SK-N-SH (cell line): ENCODE results near the gene ANKS1B. TPM values are rescaled to one million over a fixed set of nuclear protein-coding genes. Genes with fewer than 3 reads are reported as not detected.

Source experiments
- CTCF ChIA-PET: fragments of 300-600, 350-600 bp; formaldehyde crosslinking; extraction: SDS; loops from one replicate; lab custom pipeline; 2021; lab: Yijun Ruan, JAX
- POLR2A ChIA-PET: fragments of 350-600 bp; sonication (Branson Sonifier 250); formaldehyde crosslinking; extraction: SDS; loops from one replicate; lab custom pipeline; 2020; ENCODE audit warnings: antibody characterized with exemption, inconsistent platforms; lab: Yijun Ruan, JAX
- DNase-seq: peaks from one replicate; pipeline ENCODE4 v3.0.0; 2012
- H2AFZ ChIP-seq: fragments of 200-600 bp; sonication (generic); 2 replicates; pipeline ENCODE4 v1.8.1; 2016; ENCODE audit warnings: antibody characterized with exemption, mild to moderate bottlenecking, low read depth
- H3F3A ChIP-seq: fragments of 200-600 bp; sonication (generic); replicated peaks from 2 replicates; pipeline ENCODE3; 2016; ENCODE audit warnings: antibody characterized with exemption, mild to moderate bottlenecking; ENCODE audit not compliant: insufficient read depth
- H3K27ac ChIP-seq, 2 experiments: fragments of 200-500 bp in 1 of 2; fragments of 200-600 bp in 1 of 2; sonication (Bioruptor generic) in 1 of 2; sonication (generic), shearing (Covaris generic) in 1 of 2; 2 replicates each; pipeline versions ENCODE4 v1.5.1 to v1.6.1; 2014 to 2016; ENCODE audit warnings: low read depth in 2 of 2, inconsistent platforms in 1 of 2, low read length in 1 of 2, mild to moderate bottlenecking in 1 of 2, mixed read lengths in 1 of 2
- H3K27me3 ChIP-seq: fragments of 200-600 bp; sonication (generic), shearing (Covaris generic); 2 replicates; pipeline ENCODE4 v1.6.1; 2016; ENCODE audit warnings: mixed run types; ENCODE audit not compliant: insufficient read depth
- H3K36me3 ChIP-seq, 2 experiments: fragments of 200-500 bp in 1 of 2; fragments of 200-600 bp in 1 of 2; sonication (Bioruptor generic) in 1 of 2; sonication (generic) in 1 of 2; replicated peaks in 1 of 2; 2 replicates each; pipeline versions ENCODE3 to v1.5.1; 2014 to 2016; ENCODE audit warnings: low read length in 1 of 2, mild to moderate bottlenecking in 1 of 2; ENCODE audit not compliant: insufficient read depth in 2 of 2, control insufficient read depth in 1 of 2
- H3K4me1 ChIP-seq, 2 experiments: fragments of 200-500 bp in 1 of 2; fragments of 200-600 bp in 1 of 2; sonication (Bioruptor generic) in 1 of 2; sonication (generic), shearing (Covaris generic) in 1 of 2; 2 replicates each; pipeline versions ENCODE4 v1.5.1 to v1.6.1; 2014 to 2016; ENCODE audit warnings: low read depth in 1 of 2, low read length in 1 of 2, mixed run types in 1 of 2; ENCODE audit not compliant: insufficient read depth in 2 of 2, control insufficient read depth in 1 of 2
- H3K4me2 ChIP-seq: fragments of 200-600 bp; sonication (generic), shearing (Covaris generic); 2 replicates; pipeline ENCODE4 v1.6.1; 2017; ENCODE audit warnings: mixed run types
- H3K4me3 ChIP-seq, 2 experiments: fragments of 200-500 bp in 1 of 2; fragments of 200-600 bp in 1 of 2; sonication (Bioruptor generic) in 1 of 2; sonication (generic), shearing (Covaris generic) in 1 of 2; 2 replicates each; pipeline versions ENCODE4 v1.5.1 to v1.8.1; 2014 to 2016; ENCODE audit warnings: low read depth in 2 of 2, inconsistent platforms in 1 of 2, low read length in 1 of 2, mild to moderate bottlenecking in 1 of 2, mixed read lengths in 1 of 2, moderate library complexity in 1 of 2
- H3K79me2 ChIP-seq: fragments of 200-600 bp; sonication (generic); 2 replicates; pipeline ENCODE4 v1.8.1; 2017; ENCODE audit warnings: mild to moderate bottlenecking; ENCODE audit not compliant: insufficient read depth
- H3K9ac ChIP-seq: fragments of 200-600 bp; sonication (generic); 2 replicates; pipeline ENCODE4 v1.6.1; 2017; ENCODE audit warnings: mixed run types
- H3K9me2 ChIP-seq: fragments of 200-600 bp; sonication (generic); 2 replicates; pipeline ENCODE4 v1.6.1; 2017; ENCODE audit warnings: mixed run types
- H3K9me3 ChIP-seq: fragments of 200-600 bp; sonication (generic); 2 replicates; pipeline ENCODE4 v1.6.1; 2017; ENCODE audit warnings: mixed run types, mild to moderate bottlenecking, moderate library complexity
- H4K20me1 ChIP-seq: fragments of 200-600 bp; sonication (generic); 2 replicates; pipeline ENCODE4 v1.6.1; 2017; ENCODE audit warnings: mild to moderate bottlenecking, mixed run types; ENCODE audit not compliant: insufficient read depth
- ELF1 ChIP-seq: IDR thresholded peaks from 2 replicates; pipeline ENCODE4 v1.4.0; 2012
- EP300 ChIP-seq, 2 experiments: IDR thresholded peaks; 2 replicates each; pipeline versions ENCODE4 v1.4.0 to v1.6.1; 2012; ENCODE audit warnings: borderline replicate concordance in 1 of 2, low read depth in 1 of 2, low read length in 1 of 2
- FOSL2 ChIP-seq: IDR thresholded peaks from 2 replicates; pipeline ENCODE4 v1.4.0; 2012; ENCODE audit warnings: low read depth, mild to moderate bottlenecking, moderate library complexity, borderline replicate concordance
- FOXJ3 ChIP-seq: sonication (generic); formaldehyde crosslinking; IDR thresholded peaks from 2 replicates; pipeline ENCODE4 v1.5.1; 2020; ENCODE audit warnings: mild to moderate bottlenecking, missing genetic modification reagents
- GABPA ChIP-seq: IDR thresholded peaks from 2 replicates; pipeline ENCODE4 v1.4.0; 2012; ENCODE audit warnings: low read depth, mild to moderate bottlenecking
- GATA2 ChIP-seq: sonication (generic); formaldehyde crosslinking; IDR thresholded peaks from 2 replicates; pipeline ENCODE4 v1.5.0; 2020; ENCODE audit warnings: mild to moderate bottlenecking, missing genetic modification reagents
- IRF3 ChIP-seq: fragments of 150-350 bp; IDR thresholded peaks from 2 replicates; pipeline ENCODE4 v1.6.1; 2016; ENCODE audit warnings: mild to moderate bottlenecking, low read depth, low read length
- MEF2A ChIP-seq: IDR thresholded peaks from 2 replicates; pipeline ENCODE4 v1.4.0; 2012; ENCODE audit warnings: low read depth, borderline replicate concordance
- NFIC ChIP-seq: IDR thresholded peaks from 2 replicates; pipeline ENCODE4 v1.4.0; 2012; ENCODE audit warnings: borderline replicate concordance
- NRF1 ChIP-seq: IDR thresholded peaks from 2 replicates; pipeline ENCODE4 v1.6.1; 2012; ENCODE audit warnings: low read depth, mild to moderate bottlenecking, low read length
- POLR2AphosphoS5 ChIP-seq: IDR thresholded peaks from 2 replicates; pipeline ENCODE4 v1.6.1; 2012; ENCODE audit warnings: low read depth, low read length
- RAD21 ChIP-seq: IDR thresholded peaks from 2 replicates; pipeline ENCODE4 v1.6.1; 2012; ENCODE audit warnings: mild to moderate bottlenecking, low read length
- RCOR1 ChIP-seq: fragments of 150-350 bp; IDR thresholded peaks from 2 replicates; pipeline ENCODE4 v1.6.1; 2017; ENCODE audit warnings: antibody characterized with exemption, low read length
- REST ChIP-seq: IDR thresholded peaks from 2 replicates; pipeline ENCODE4 v1.6.1; 2012; ENCODE audit warnings: mild to moderate bottlenecking, low read depth, low read length, moderate library complexity
- RFX5 ChIP-seq: IDR thresholded peaks from 2 replicates; pipeline ENCODE4 v1.6.1; 2012; ENCODE audit warnings: mild to moderate bottlenecking, improper control_type of control experiment, low read length
- RXRA ChIP-seq: IDR thresholded peaks from 2 replicates; pipeline ENCODE4 v1.4.0; 2012; ENCODE audit warnings: low read depth, mild to moderate bottlenecking, borderline replicate concordance
- TAF1 ChIP-seq: IDR thresholded peaks from 2 replicates; pipeline ENCODE4 v1.6.1; 2012; ENCODE audit warnings: low read depth, mild to moderate bottlenecking, low read length, moderate library complexity, borderline replicate concordance
- TEAD4 ChIP-seq: IDR thresholded peaks from 2 replicates; pipeline ENCODE4 v1.4.0; 2012; ENCODE audit warnings: mild to moderate bottlenecking, borderline replicate concordance; ENCODE audit not compliant: insufficient read depth
- ZBTB33 ChIP-seq: IDR thresholded peaks from 2 replicates; pipeline ENCODE4 v1.4.0; 2012; ENCODE audit warnings: low read depth, borderline replicate concordance
- WGBS: methylation state at CpG from one replicate; pipeline ENCODE4 v1.1.6; 2017; ENCODE audit warnings: low lambda C conversion rate; 5-methylcytosine and 5-hydroxymethylcytosine counted together
- polyA plus RNA-seq, 3 experiments: library from polyadenylated mRNA; depleted of rRNA; stranded (reverse); fragments of >200 nt; gene quantifications; 2 replicates each; pipeline ENCODE4 v1.2.3, GENCODE V29; 2012
- TF ChIP-seq, protein P1 (sequence below): fragments of 200-600 bp; sonication (generic); IDR thresholded peaks from 2 replicates; pipeline ENCODE4 v1.6.1; 2017; ENCODE audit warnings: antibody characterized with exemption, mild to moderate bottlenecking, moderate library complexity

The ANKS1B gene
- polyA plus RNA-seq, 1 of the 3 experiments (the other 2 are of a cell fraction) = 1.8 TPM

DNA sequence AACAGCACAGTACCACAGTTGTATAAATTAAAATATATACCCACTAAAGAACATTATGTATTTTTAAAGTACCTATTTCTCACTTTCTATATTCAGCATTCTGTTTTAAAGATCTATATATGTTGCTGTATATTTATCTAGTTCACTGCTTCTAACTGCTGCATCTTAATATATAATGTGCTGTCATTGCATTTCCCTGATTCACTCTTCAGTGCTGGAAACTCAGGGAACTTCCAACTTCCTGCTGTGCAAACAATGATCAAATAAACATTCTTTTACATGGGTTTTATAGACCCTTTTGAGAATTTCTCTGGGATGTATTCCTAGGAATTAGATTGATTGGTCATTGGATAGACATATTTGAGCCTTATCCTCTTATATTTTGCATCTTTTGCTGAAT lies 960.5 kb downstream of the ANKS1B start:
- TF ChIP-seq RXRA (no peak), TAF1 (no peak), GATA2 (CRISPR knock-in tag) (no peak), EP300 (IDR thresholded peaks at IDR 0.05; ENCODE audit: borderline replicate concordance in 1 of 2, low read depth in 1 of 2, low read length in 1 of 2) (no peak)
- Histone ChIP-seq H3K4me1 (no peaks in the 10 kb centered on the region), H3K36me3 (no peaks in the 10 kb centered on the region), H4K20me1 (no peaks in the 10 kb centered on the region), H3K27me3 (no peaks in the 10 kb centered on the region), H3K27ac (no peak overlapping the region), H3K4me3 (no peak overlapping the region), H3K4me2 (no peak overlapping the region), H2AFZ (no peak overlapping the region), H3F3A (no peaks in the 10 kb centered on the region), H3K9me3 (no peaks in the 10 kb centered on the region), H3K9me2 (no peaks in the 10 kb centered on the region), H3K9ac (no peak overlapping the region), H3K79me2 (no peaks in the 10 kb centered on the region)
- CTCF ChIA-PET = no interaction called here
- POLR2A ChIA-PET = no interaction called here
- no peak for DNase-seq

DNA sequence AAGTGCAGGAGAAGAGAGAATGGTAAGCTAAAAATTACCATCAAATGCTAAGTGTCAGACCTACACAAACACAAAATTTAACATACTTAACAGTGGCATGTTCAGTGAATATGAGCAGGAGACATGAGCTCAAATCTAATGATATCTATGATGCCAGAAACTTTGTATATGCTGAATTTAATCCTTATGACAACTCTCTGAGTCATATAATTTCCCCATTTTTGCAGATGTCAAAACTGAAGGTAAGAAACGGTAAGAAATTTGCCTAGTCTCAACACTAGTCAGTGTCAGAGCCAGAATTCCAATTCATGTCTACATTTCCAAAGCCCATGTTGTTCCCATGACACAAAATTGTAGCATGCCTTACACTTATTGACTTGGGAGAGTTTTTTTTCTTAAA lies 963.9 kb downstream of the ANKS1B start:
- Histone ChIP-seq H4K20me1 (no peaks in the 10 kb centered on the region), H3K4me3 (no peak overlapping the region), H3K9me2 (no peaks in the 10 kb centered on the region), H3K9me3 (no peaks in the 10 kb centered on the region), H2AFZ (no peak overlapping the region), H3K27ac (no peak overlapping the region), H3K79me2 (no peaks in the 10 kb centered on the region), H3K27me3 (no peaks in the 10 kb centered on the region), H3K4me1 (no peaks in the 10 kb centered on the region), H3K4me2 (no peak overlapping the region), H3K36me3 (no peaks in the 10 kb centered on the region), H3F3A (no peaks in the 10 kb centered on the region), H3K9ac (no peak overlapping the region)
- POLR2A ChIA-PET = no interaction called here
- DNase-seq = no peak
- 24% methylated on average over 1 of the region's 1 CpG for WGBS
- CTCF ChIA-PET = no interaction called here
- TF ChIP-seq FOXJ3 (no peak), IRF3 (no peak), ZBTB33 (no peak), MEF2A (no peak), REST (no peak), RAD21 (no peak), NFIC (no peak), GABPA (no peak), RCOR1 (no peak), RXRA (no peak), FOSL2 (no peak), POLR2AphosphoS5 (no peak), TEAD4 (no peak), RFX5 (no peak), NRF1 (no peak), ELF1 (no peak)
- TF ChIP-seq, protein P1, sequence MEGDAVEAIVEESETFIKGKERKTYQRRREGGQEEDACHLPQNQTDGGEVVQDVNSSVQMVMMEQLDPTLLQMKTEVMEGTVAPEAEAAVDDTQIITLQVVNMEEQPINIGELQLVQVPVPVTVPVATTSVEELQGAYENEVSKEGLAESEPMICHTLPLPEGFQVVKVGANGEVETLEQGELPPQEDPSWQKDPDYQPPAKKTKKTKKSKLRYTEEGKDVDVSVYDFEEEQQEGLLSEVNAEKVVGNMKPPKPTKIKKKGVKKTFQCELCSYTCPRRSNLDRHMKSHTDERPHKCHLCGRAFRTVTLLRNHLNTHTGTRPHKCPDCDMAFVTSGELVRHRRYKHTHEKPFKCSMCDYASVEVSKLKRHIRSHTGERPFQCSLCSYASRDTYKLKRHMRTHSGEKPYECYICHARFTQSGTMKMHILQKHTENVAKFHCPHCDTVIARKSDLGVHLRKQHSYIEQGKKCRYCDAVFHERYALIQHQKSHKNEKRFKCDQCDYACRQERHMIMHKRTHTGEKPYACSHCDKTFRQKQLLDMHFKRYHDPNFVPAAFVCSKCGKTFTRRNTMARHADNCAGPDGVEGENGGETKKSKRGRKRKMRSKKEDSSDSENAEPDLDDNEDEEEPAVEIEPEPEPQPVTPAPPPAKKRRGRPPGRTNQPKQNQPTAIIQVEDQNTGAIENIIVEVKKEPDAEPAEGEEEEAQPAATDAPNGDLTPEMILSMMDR = no peak
